ENCODE results near the gene FGFR2. TPM values are rescaled to one million over a fixed set of nuclear protein-coding genes. Genes with fewer than 3 reads are reported as not detected.

The FGFR2 gene
- total RNA-seq, 4 donors from 2014 or later, result 0.11 to 0.31 (median 0.22) TPM; not detected in 1

- DNase-seq, result no peak
- intact Hi-C loops (cut with DNase I; ENCODE audit: low total_unique reads) (no loop called here), in situ Hi-C loops (cut with MboI; ENCODE audit: low sequenced_read_pairs in 4 of 4) (no loop called here)
- no peak overlapping the region for H3K27ac ChIP-seq
- H3K4me1 ChIP-seq, result no peaks in the 10 kb centered on the region
- no peak overlapping the region for H3K4me3 ChIP-seq
- H3K36me3 ChIP-seq, result no peaks in the 10 kb centered on the region
- TF ChIP-seq CTCF (IDR thresholded peaks at IDR 0.05 in 4 of 5, conservative IDR thresholded peaks at IDR 0.05 in 1 of 5) (no peak), POLR2A (IDR thresholded peaks at IDR 0.05) (no peak)
- H3K9me3 ChIP-seq, result no peaks in the 10 kb centered on the region
- no peaks in the 10 kb centered on the region for H3K27me3 ChIP-seq
- no peak for ATAC-seq
These were observed 157.8 kb downstream of the FGFR2 start for GRCh38 chr10:121440461-121440860.

- intact Hi-C loops (cut with DNase I; ENCODE audit: low total_unique reads) (no loop called here), in situ Hi-C loops (cut with MboI; ENCODE audit: low sequenced_read_pairs in 4 of 4) (no loop called here)
- no peak overlapping the region for H3K27ac ChIP-seq
- no peak overlapping the region for H3K4me3 ChIP-seq
- TF ChIP-seq CTCF (IDR thresholded peaks at IDR 0.05 in 4 of 5, conservative IDR thresholded peaks at IDR 0.05 in 1 of 5), result no peak
- no peak for TF ChIP-seq POLR2A (IDR thresholded peaks at IDR 0.05)
- H3K9me3 ChIP-seq, result no peaks in the 10 kb centered on the region
- DNase-seq (no peak), ATAC-seq (no peak)
- H3K27me3 ChIP-seq, result no peaks in the 10 kb centered on the region
- H3K36me3 ChIP-seq, result no peaks in the 10 kb centered on the region
- H3K4me1 ChIP-seq, result no peaks in the 10 kb centered on the region
These were observed 159.9 kb downstream of the FGFR2 start for GRCh38 chr10:121438333-121438732.

GRCh38 chr10:121437596-121437995 is 160.6 kb downstream of the FGFR2 start:
- Histone ChIP-seq H3K36me3 (no peaks in the 10 kb centered on the region), H3K9me3 (no peaks in the 10 kb centered on the region), H3K27ac (no peak overlapping the region), H3K4me3 (no peak overlapping the region), H3K27me3 (no peaks in the 10 kb centered on the region), H3K4me1 (no peaks in the 10 kb centered on the region)
- TF ChIP-seq CTCF (IDR thresholded peaks at IDR 0.05 in 4 of 5, conservative IDR thresholded peaks at IDR 0.05 in 1 of 5) (no peak), POLR2A (IDR thresholded peaks at IDR 0.05) (no peak)
- DNase-seq, result no peak
- ATAC-seq, result no peak
- in situ Hi-C loops (cut with MboI; ENCODE audit: low sequenced_read_pairs in 4 of 4), result no loop called here
- intact Hi-C loops (cut with DNase I; ENCODE audit: low total_unique reads), result no loop called here

GRCh38 chr10:121436630-121437341 is 161.5 kb downstream of the FGFR2 start:
- no peaks in the 10 kb centered on the region for H3K4me1 ChIP-seq
- H3K27ac ChIP-seq, result no peak overlapping the region
- DNase-seq (no peak), ATAC-seq (no peak)
- in situ Hi-C loops (cut with MboI; ENCODE audit: low sequenced_read_pairs in 4 of 4), result no loop called here
- intact Hi-C loops (cut with DNase I; ENCODE audit: low total_unique reads), result no loop called here
- H3K4me3 ChIP-seq, result no peak overlapping the region
- no peaks in the 10 kb centered on the region for H3K27me3 ChIP-seq
- no peaks in the 10 kb centered on the region for H3K9me3 ChIP-seq
- TF ChIP-seq POLR2A (IDR thresholded peaks at IDR 0.05), result no peak
- H3K36me3 ChIP-seq, result no peaks in the 10 kb centered on the region

- in situ Hi-C loops (cut with MboI; ENCODE audit: low sequenced_read_pairs in 4 of 4), result no loop called here
- Histone ChIP-seq H3K9me3 (no peaks in the 10 kb centered on the region), H3K27ac (no peak overlapping the region), H3K4me3 (no peak overlapping the region), H3K27me3 (no peaks in the 10 kb centered on the region), H3K36me3 (no peaks in the 10 kb centered on the region), H3K4me1 (no peaks in the 10 kb centered on the region)
- intact Hi-C loops (cut with DNase I; ENCODE audit: low total_unique reads), result no loop called here
- no peak for DNase-seq
- TF ChIP-seq POLR2A (IDR thresholded peaks at IDR 0.05) (no peak), CTCF (IDR thresholded peaks at IDR 0.05 in 4 of 5, conservative IDR thresholded peaks at IDR 0.05 in 1 of 5) (no peak)
- ATAC-seq, result no peak
These were observed 162.0 kb downstream of the FGFR2 start for GRCh38 chr10:121436281-121436629.

Measured in gastrocnemius medialis (tissue), 4 donors.